Measurements from ENCODE around the gene DPAGT1.

Gene DPAGT1

DNA sequence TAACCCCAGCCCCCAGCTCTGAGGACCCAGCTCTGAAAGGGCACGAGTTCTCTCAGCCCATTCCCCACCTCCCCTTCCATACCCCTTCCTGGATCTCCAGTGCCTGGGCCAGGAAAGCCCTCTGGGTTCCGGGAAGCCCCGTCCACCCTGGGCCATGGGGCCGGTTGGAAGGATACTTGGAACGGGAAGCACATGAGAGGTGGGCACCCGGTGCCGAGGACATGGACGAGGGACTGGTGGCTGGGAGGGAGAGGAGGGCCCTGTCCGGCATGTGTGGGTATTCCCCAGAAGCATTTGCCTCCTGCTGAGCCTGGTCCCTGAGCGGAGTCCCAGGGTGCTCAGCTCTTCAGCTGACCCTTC lies 14.6 kb upstream of the DPAGT1 start:
- no peak for DNase-seq (ENCODE audit: low read depth)
- TF ChIP-seq, protein P1, sequence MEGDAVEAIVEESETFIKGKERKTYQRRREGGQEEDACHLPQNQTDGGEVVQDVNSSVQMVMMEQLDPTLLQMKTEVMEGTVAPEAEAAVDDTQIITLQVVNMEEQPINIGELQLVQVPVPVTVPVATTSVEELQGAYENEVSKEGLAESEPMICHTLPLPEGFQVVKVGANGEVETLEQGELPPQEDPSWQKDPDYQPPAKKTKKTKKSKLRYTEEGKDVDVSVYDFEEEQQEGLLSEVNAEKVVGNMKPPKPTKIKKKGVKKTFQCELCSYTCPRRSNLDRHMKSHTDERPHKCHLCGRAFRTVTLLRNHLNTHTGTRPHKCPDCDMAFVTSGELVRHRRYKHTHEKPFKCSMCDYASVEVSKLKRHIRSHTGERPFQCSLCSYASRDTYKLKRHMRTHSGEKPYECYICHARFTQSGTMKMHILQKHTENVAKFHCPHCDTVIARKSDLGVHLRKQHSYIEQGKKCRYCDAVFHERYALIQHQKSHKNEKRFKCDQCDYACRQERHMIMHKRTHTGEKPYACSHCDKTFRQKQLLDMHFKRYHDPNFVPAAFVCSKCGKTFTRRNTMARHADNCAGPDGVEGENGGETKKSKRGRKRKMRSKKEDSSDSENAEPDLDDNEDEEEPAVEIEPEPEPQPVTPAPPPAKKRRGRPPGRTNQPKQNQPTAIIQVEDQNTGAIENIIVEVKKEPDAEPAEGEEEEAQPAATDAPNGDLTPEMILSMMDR (IDR thresholded peaks at IDR 0.05; ENCODE audit: low read length, missing control alignments) = no peak
- H3K4me3 ChIP-seq (replicated peaks; ENCODE audit: low read depth, low read length) = no peak overlapping the region

- no peak for DNase-seq (ENCODE audit: low read depth)
These were observed 14.0 kb upstream of the DPAGT1 start for GRCh38 chr11:119115484-119116234.

DNA sequence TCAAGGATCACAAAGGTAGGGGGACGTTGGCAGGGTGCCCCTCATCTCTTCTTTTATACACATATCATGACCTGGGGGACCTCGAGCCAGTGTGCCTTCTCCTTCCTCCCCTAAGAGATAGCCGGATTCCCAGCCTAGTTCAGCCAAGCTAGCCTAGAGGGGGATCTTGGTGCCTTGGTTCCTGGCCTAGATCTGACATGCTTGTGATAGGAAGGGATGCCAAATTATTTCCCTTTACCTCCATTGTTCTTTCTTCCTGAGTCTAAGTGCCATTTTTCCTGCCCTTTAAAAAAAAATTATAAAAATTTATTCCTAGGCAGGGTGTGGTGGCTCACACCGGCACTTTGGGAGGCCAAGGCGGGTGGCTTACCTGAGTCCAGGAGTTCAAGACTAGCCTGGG lies 12.7 kb upstream of the DPAGT1 start:
- TF ChIP-seq, protein P1 (IDR thresholded peaks at IDR 0.05; ENCODE audit: low read length, missing control alignments) = no peak
- no peak overlapping the region for H3K4me3 ChIP-seq (replicated peaks; ENCODE audit: low read depth, low read length)
- DNase-seq (ENCODE audit: low read depth) = no peak

More at GRCh38 chr11:119115484-119116234, 14.0 kb upstream of the DPAGT1 start:
- TF ChIP-seq, protein P1 (IDR thresholded peaks at IDR 0.05; ENCODE audit: low read length, missing control alignments) = no peak
- no peak overlapping the region for H3K4me3 ChIP-seq (replicated peaks; ENCODE audit: low read depth, low read length)

- no peak overlapping the region for H3K4me3 ChIP-seq (replicated peaks; ENCODE audit: low read depth, low read length)
- no peak for DNase-seq (ENCODE audit: low read depth)
- TF ChIP-seq, protein P1 (IDR thresholded peaks at IDR 0.05; ENCODE audit: low read length, missing control alignments) = no peak
These were observed 12.1 kb upstream of the DPAGT1 start for GRCh38 chr11:119113716-119114115.

GRCh38 chr11:119112314-119113020 lies 10.8 kb upstream of the DPAGT1 start:
- TF ChIP-seq, protein P1 (IDR thresholded peaks at IDR 0.05; ENCODE audit: low read length, missing control alignments) = no peak
- DNase-seq (ENCODE audit: low read depth) = no peak
- no peak overlapping the region for H3K4me3 ChIP-seq (replicated peaks; ENCODE audit: low read depth, low read length)

DNA sequence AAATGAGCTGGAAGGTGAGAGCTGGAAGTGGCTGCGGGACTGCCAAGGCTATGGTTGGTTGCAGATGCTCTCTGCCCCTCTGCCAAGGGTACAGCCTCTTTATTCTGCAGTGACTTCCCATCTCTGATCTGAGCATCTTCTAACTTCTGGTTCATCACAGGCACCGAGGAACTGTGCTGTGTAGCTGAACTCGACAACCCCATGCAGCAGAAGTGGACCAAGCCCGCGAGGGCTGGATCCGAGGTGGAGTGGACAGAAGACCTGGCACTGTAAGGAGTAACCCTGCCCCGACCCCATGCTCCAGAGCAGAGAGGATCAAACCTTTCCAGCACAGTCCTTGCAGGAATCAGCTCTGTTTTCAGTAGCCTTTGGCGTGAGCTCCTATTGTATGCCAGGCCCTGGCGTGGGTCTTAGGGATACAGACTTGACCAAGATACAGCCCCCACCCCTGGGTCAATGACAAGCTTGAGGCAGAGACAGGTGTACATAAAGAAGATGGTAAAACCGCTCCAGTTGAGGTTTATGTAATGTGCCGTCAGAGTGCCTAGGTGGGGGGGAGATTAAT lies 9.8 kb upstream of the DPAGT1 start:
- TF ChIP-seq, protein P1 (IDR thresholded peaks at IDR 0.05; ENCODE audit: low read length, missing control alignments) = no peak
- no peak for DNase-seq (ENCODE audit: low read depth)
- no peak overlapping the region for H3K4me3 ChIP-seq (replicated peaks; ENCODE audit: low read depth, low read length)
